ENCODE data around the gene GSTCD.
A peak's percentile ranks its signal among the peaks of the same experiment; 100 is the strongest.

The GSTCD gene

GRCh38 chr4:105712766-105713165 is 4.2 kb downstream of the GSTCD start:
- Histone ChIP-seq H3F3A (ENCODE audit: low read depth) (no peaks in the 10 kb centered on the region), H3K9me3 (ENCODE audit: insufficient read depth, low read depth, low read length) (no peaks in the 10 kb centered on the region), H3K27me3 (ENCODE audit: insufficient read depth, low read length, poor library complexity, severe bottlenecking) (no peaks in the 10 kb centered on the region), H3K79me2 (ENCODE audit: insufficient read depth, low read length) (peaks cover 43% of the 10 kb centered on the region), H3K9ac (ENCODE audit: low read depth, low read length, poor library complexity, severe bottlenecking) (no peak overlapping the region), H3K4me3 (ENCODE audit: low read length, poor library complexity, severe bottlenecking) (peak overlapping the region; percentile 14), H4K20me1 (ENCODE audit: insufficient read depth, low read length, poor library complexity, severe bottlenecking) (peaks cover 3% of the 10 kb centered on the region), H3K9me2 (replicated peaks; ENCODE audit: low read depth, low read length) (no peaks in the 10 kb centered on the region), H2AFZ (ENCODE audit: low read length) (no peak overlapping the region), H3K4me2 (ENCODE audit: low read depth, low read length, poor library complexity, severe bottlenecking) (peak overlapping the region; percentile 94), H3K36me3 (ENCODE audit: insufficient read depth, low read length) (no peaks in the 10 kb centered on the region), H3K4me1 (ENCODE audit: insufficient read depth, low read length, poor library complexity, severe bottlenecking) (peaks cover 39% of the 10 kb centered on the region)
- TF ChIP-seq EZH2phosphoT487 (IDR thresholded peaks at IDR 0.05; ENCODE audit: borderline replicate concordance) (no peak), CTCF (conservative IDR thresholded peaks at IDR 0.05; ENCODE audit: low read length) (no peak)

- Histone ChIP-seq H2AFZ (ENCODE audit: low read length) (no peak overlapping the region), H3F3A (ENCODE audit: low read depth) (no peaks in the 10 kb centered on the region), H3K27me3 (ENCODE audit: insufficient read depth, low read length, poor library complexity, severe bottlenecking) (no peaks in the 10 kb centered on the region), H3K4me1 (ENCODE audit: insufficient read depth, low read length, poor library complexity, severe bottlenecking) (peaks cover 37% of the 10 kb centered on the region), H3K9me3 (ENCODE audit: insufficient read depth, low read depth, low read length) (no peaks in the 10 kb centered on the region), H3K36me3 (ENCODE audit: insufficient read depth, low read length) (no peaks in the 10 kb centered on the region; the same call in 1 of the 2 replicates), H4K20me1 (ENCODE audit: insufficient read depth, low read length, poor library complexity, severe bottlenecking) (peaks cover 3% of the 10 kb centered on the region), H3K9me2 (replicated peaks; ENCODE audit: low read depth, low read length) (no peaks in the 10 kb centered on the region), H3K9ac (ENCODE audit: low read depth, low read length, poor library complexity, severe bottlenecking) (no peak overlapping the region), H3K4me3 (ENCODE audit: low read length, poor library complexity, severe bottlenecking) (no peak overlapping the region), H3K79me2 (ENCODE audit: insufficient read depth, low read length) (peaks cover 29% of the 10 kb centered on the region), H3K4me2 (ENCODE audit: low read depth, low read length, poor library complexity, severe bottlenecking) (peak overlapping the region; percentile 35)
- TF ChIP-seq CTCF (conservative IDR thresholded peaks at IDR 0.05; ENCODE audit: low read length) (no peak), EZH2phosphoT487 (IDR thresholded peaks at IDR 0.05; ENCODE audit: borderline replicate concordance) (no peak)
Observed at GRCh38 chr4:105714071-105714521, 5.5 kb downstream of the GSTCD start.

GRCh38 chr4:105714932-105715331 is 6.3 kb downstream of the GSTCD start:
- H3K9me2 ChIP-seq (replicated peaks; ENCODE audit: low read depth, low read length) = no peaks in the 10 kb centered on the region
- no peaks in the 10 kb centered on the region for H4K20me1 ChIP-seq (ENCODE audit: insufficient read depth, low read length, poor library complexity, severe bottlenecking)
- peaks cover 32% of the 10 kb centered on the region for H3K4me1 ChIP-seq (ENCODE audit: insufficient read depth, low read length, poor library complexity, severe bottlenecking)
- H3K79me2 ChIP-seq (ENCODE audit: insufficient read depth, low read length) = peaks cover 21% of the 10 kb centered on the region
- H3K4me3 ChIP-seq (ENCODE audit: low read length, poor library complexity, severe bottlenecking) = no peak overlapping the region
- H3K4me2 ChIP-seq (ENCODE audit: low read depth, low read length, poor library complexity, severe bottlenecking) = no peak overlapping the region
- no peaks in the 10 kb centered on the region for H3K27me3 ChIP-seq (ENCODE audit: insufficient read depth, low read length, poor library complexity, severe bottlenecking)
- no peaks in the 10 kb centered on the region for H3K9me3 ChIP-seq (ENCODE audit: insufficient read depth, low read depth, low read length)
- H3F3A ChIP-seq (ENCODE audit: low read depth) = no peaks in the 10 kb centered on the region
- H3K9ac ChIP-seq (ENCODE audit: low read depth, low read length, poor library complexity, severe bottlenecking) = peak overlapping the region; percentile 4
- TF ChIP-seq CTCF (conservative IDR thresholded peaks at IDR 0.05; ENCODE audit: low read length) (no peak), EZH2phosphoT487 (IDR thresholded peaks at IDR 0.05; ENCODE audit: borderline replicate concordance) (no peak)
- no peak overlapping the region for H2AFZ ChIP-seq (ENCODE audit: low read length)
- no peaks in the 10 kb centered on the region; the same call in 1 of the 2 replicates for H3K36me3 ChIP-seq (ENCODE audit: insufficient read depth, low read length)

Measured in Loucy (cell line).